Measurements from ENCODE around the gene LPCAT2.

DNA sequence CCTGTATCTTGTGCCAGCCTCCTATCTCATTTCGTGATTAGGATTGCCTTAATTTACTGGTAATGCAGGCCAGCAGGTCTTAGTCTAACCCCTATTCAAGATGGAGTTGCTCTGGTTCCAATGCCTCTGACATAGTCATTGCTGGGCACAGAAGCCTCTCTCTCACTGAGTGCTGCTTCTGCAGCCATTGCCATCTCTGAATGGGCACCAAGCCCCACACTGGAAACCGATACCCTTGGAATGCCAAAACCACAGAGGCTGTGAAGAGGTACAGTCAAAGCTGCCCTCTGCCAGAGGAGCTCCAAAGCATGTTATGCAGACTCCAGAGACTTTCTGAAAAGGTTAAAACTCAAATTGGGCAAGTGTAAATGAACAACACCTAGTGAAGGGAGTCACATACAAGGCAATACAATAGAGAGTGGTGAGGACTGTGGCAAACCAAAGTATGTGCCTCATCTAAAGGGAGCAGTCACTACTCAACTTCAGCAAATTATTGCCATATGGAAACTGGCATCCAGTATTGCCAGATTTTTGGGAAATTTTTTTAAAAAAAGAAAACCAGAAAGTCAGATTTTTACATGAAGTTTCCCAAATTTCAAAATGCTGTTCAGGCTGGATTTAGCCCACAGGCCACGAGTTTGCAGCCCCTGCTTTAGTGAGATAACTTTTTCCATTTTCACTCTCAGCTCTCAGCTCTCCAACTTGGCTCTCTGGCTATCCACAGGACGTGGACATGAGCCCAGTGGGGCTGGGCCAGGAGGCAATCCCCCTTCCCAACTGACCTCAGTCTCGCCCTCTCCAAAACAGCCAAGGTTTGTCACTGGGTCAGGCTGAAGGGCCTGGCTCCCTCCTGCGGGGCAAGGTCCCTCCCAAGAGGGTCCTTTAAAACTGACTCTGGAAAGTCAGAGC is 32.0 kb upstream of the LPCAT2 start:
- TF ChIP-seq, protein P1, sequence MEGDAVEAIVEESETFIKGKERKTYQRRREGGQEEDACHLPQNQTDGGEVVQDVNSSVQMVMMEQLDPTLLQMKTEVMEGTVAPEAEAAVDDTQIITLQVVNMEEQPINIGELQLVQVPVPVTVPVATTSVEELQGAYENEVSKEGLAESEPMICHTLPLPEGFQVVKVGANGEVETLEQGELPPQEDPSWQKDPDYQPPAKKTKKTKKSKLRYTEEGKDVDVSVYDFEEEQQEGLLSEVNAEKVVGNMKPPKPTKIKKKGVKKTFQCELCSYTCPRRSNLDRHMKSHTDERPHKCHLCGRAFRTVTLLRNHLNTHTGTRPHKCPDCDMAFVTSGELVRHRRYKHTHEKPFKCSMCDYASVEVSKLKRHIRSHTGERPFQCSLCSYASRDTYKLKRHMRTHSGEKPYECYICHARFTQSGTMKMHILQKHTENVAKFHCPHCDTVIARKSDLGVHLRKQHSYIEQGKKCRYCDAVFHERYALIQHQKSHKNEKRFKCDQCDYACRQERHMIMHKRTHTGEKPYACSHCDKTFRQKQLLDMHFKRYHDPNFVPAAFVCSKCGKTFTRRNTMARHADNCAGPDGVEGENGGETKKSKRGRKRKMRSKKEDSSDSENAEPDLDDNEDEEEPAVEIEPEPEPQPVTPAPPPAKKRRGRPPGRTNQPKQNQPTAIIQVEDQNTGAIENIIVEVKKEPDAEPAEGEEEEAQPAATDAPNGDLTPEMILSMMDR (IDR thresholded peaks at IDR 0.05; ENCODE audit: poor library complexity, severe bottlenecking), result no peak
- TF ChIP-seq SMC3 (conservative IDR thresholded peaks at IDR 0.05; ENCODE audit: poor library complexity), result no peak
- TF ChIP-seq REST (IDR thresholded peaks at IDR 0.05; ENCODE audit: borderline replicate concordance), result no peak
- no peak for TF ChIP-seq EZH2 (IDR thresholded peaks at IDR 0.05; ENCODE audit: borderline replicate concordance, insufficient read depth, low read length, poor library complexity, severe bottlenecking)
- no peak for TF ChIP-seq RAD21 (conservative IDR thresholded peaks at IDR 0.05)
- no peak for TF ChIP-seq TAF1 (IDR thresholded peaks at IDR 0.05; ENCODE audit: low read depth)
- TF ChIP-seq POLR2AphosphoS5 (IDR thresholded peaks at IDR 0.05), result no peak
- no peak for TF ChIP-seq EP300 (conservative IDR thresholded peaks at IDR 0.05; ENCODE audit: poor library complexity, severe bottlenecking)
- TF ChIP-seq MXI1 (conservative IDR thresholded peaks at IDR 0.05; ENCODE audit: poor library complexity, severe bottlenecking), result no peak

All from neural cell (in vitro differentiated cells).